Measurements from ENCODE around the gene NRXN3.

Gene NRXN3

DNA sequence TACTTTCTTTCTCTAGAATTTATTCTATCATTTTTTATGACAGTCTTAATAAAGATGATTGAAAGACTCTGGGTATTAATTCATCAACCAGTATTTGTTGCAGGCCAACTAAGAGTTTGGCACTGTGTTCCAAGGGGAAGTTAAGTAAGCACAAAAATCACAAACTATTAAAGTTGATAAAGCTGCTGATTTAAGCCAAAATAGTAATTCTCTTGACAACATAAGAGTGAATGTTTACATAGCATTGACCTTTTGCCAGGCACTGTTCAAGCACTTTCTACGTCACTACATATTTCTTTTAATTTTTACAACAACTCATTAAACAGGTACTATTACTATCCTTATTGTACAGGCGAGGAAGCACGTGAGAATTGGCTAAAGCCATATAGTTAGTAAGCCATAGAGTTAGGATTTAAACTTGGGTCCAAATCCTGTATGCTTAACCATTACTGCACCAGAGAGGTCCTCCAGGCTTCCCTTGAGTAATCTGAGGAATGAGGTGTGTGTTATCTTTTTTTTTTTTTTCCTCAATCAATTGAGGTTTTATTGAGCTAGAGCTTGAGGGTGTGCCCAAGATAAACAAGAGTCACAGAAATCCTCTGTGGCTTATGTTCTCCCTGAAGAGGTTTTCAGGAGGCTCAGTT lies 1031.5 kb downstream of the NRXN3 start:
- no peaks in the 10 kb centered on the region for H3K9me3 ChIP-seq (ENCODE audit: control insufficient read depth in 5 of 5, low read length in 5 of 5)
- no peak overlapping the region for H3K27ac ChIP-seq (ENCODE audit: low read depth, low read length)
- H3K27me3 ChIP-seq (ENCODE audit: control insufficient read depth in 5 of 5, insufficient read depth in 4 of 5, low read length in 5 of 5), result no peaks in the 10 kb centered on the region
- no peaks in the 10 kb centered on the region for H3K4me1 ChIP-seq (ENCODE audit: control insufficient read depth in 5 of 5, insufficient read depth in 5 of 5, low read length in 5 of 5)
- H3K9ac ChIP-seq (ENCODE audit: low read length in 5 of 5), result no peak overlapping the region
- no peak overlapping the region for H3K4me3 ChIP-seq (ENCODE audit: low read depth in 1 of 5, low read length in 5 of 5)
- no peaks in the 10 kb centered on the region for H3K36me3 ChIP-seq (ENCODE audit: control insufficient read depth in 5 of 5, insufficient read depth in 5 of 5, low read length in 5 of 5)

DNA sequence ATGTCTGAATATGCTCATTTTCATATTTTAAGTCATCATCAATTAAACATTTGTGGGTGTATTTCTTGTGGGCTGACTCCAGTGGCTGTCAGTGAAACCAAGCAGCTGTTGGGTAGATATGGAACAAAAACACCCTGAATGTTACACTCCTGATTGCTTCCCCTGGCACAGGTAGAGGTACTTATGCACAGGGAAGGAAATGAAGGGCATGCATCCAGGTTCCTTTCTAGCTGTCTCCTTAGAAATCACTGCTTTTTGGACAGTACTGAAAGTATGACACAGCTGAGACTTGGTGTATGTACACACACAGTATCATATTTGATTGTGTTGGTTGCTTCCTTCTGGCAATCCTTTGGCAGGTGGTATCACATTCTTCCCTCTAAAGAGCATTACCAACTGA lies 1034.4 kb downstream of the NRXN3 start:
- no peaks in the 10 kb centered on the region for H3K27me3 ChIP-seq (ENCODE audit: control insufficient read depth in 5 of 5, insufficient read depth in 4 of 5, low read length in 5 of 5)
- H3K9ac ChIP-seq (ENCODE audit: low read length in 5 of 5), result no peak overlapping the region
- H3K27ac ChIP-seq (ENCODE audit: low read depth, low read length), result no peak overlapping the region
- H3K4me1 ChIP-seq (ENCODE audit: control insufficient read depth in 5 of 5, insufficient read depth in 5 of 5, low read length in 5 of 5), result no peaks in the 10 kb centered on the region
- no peak overlapping the region for H3K4me3 ChIP-seq (ENCODE audit: low read depth in 1 of 5, low read length in 5 of 5)
- no peaks in the 10 kb centered on the region for H3K9me3 ChIP-seq (ENCODE audit: control insufficient read depth in 5 of 5, low read length in 5 of 5)
- H3K36me3 ChIP-seq (ENCODE audit: control insufficient read depth in 5 of 5, insufficient read depth in 5 of 5, low read length in 5 of 5), result no peaks in the 10 kb centered on the region

DNA sequence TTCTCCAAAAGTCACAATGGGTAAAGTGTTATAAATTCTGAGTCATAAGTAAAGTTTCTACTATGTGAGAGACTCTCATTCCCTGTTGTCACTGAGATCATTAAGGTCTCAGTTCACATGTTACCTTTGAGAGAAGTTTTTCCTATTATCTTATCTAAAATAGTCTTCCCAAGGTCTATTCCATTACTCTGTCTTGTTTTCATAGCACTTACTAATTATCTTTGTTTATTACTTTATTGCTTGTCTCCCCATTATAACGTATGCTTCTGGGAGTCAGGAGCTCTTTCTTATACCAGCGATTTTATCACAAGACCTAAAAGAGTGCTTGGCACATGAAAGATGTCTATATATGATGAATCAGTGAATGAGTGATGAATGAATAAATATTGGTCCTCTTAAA lies 1039.2 kb downstream of the NRXN3 start:
- Histone ChIP-seq H3K27ac (ENCODE audit: low read depth, low read length) (no peak overlapping the region), H3K4me1 (ENCODE audit: control insufficient read depth in 5 of 5, insufficient read depth in 5 of 5, low read length in 5 of 5) (no peaks in the 10 kb centered on the region), H3K27me3 (ENCODE audit: control insufficient read depth in 5 of 5, insufficient read depth in 4 of 5, low read length in 5 of 5) (no peaks in the 10 kb centered on the region), H3K4me3 (ENCODE audit: low read depth in 1 of 5, low read length in 5 of 5) (no peak overlapping the region), H3K9ac (ENCODE audit: low read length in 5 of 5) (no peak overlapping the region), H3K36me3 (ENCODE audit: control insufficient read depth in 5 of 5, insufficient read depth in 5 of 5, low read length in 5 of 5) (no peaks in the 10 kb centered on the region), H3K9me3 (ENCODE audit: control insufficient read depth in 5 of 5, low read length in 5 of 5) (no peaks in the 10 kb centered on the region)

DNA sequence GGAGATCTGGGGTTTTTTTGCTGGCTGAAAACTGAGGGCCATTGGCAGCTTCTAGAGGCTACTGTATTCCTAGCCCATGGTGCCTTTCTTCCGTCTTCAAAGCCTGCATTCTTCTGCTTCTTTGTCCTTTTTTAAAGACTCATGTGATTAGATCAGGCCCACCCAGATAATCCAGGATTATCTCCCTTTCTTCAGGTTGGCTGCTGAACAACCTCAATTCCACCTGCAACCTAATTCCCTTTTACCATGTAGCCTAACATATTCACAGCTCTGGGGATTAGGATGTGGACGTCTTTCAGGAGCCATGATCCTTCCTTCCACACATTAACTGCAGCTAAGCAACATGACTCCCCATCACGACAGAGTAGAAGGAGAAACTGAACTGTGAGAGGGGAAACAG lies 1055.6 kb downstream of the NRXN3 start:
- peaks cover 0 to 3% (median 0%) of the 10 kb centered on the region in 5 donors for H3K27me3 ChIP-seq (ENCODE audit: control insufficient read depth in 5 of 5, insufficient read depth in 4 of 5, low read length in 5 of 5)
- H3K9me3 ChIP-seq (ENCODE audit: control insufficient read depth in 5 of 5, low read length in 5 of 5), result no peaks in the 10 kb centered on the region
- H3K4me3 ChIP-seq (ENCODE audit: low read depth in 1 of 5, low read length in 5 of 5), result no peak overlapping the region
- H3K9ac ChIP-seq (ENCODE audit: low read length in 5 of 5), result no peak overlapping the region
- no peak overlapping the region for H3K27ac ChIP-seq (ENCODE audit: low read depth, low read length)
- H3K4me1 ChIP-seq (ENCODE audit: control insufficient read depth in 5 of 5, insufficient read depth in 5 of 5, low read length in 5 of 5), result no peaks in the 10 kb centered on the region
- no peaks in the 10 kb centered on the region for H3K36me3 ChIP-seq (ENCODE audit: control insufficient read depth in 5 of 5, insufficient read depth in 5 of 5, low read length in 5 of 5)

DNA sequence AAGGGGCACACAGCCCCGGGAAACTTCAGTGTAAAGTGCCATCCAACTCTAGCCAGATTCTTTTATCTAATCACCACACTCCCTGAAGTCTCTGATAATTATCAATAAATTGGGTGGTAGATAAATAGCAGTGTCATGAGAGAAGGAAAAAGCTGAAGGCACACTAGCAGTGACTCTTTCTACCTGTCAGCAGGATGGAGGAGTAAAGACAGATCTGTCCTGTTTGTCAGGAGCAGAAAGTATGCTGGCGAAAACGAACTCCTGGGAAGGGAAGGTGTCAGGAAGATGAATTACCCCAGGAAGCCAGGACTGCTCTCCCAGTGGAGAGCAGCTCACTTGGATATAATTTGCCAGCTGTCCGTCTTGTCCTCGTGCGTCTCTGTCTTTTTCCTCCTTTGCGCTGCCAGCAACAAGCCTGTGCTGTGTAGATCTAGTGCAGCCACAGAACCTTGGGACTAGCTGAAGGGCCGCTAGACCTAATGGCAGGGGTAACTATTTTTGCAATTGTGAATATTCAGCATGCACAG lies 1059.3 kb downstream of the NRXN3 start:
- H3K36me3 ChIP-seq (ENCODE audit: control insufficient read depth in 5 of 5, insufficient read depth in 5 of 5, low read length in 5 of 5), result no peaks in the 10 kb centered on the region
- H3K27me3 ChIP-seq (ENCODE audit: control insufficient read depth in 5 of 5, insufficient read depth in 4 of 5, low read length in 5 of 5), result peaks cover 0 to 3% (median 0%) of the 10 kb centered on the region in 5 donors
- no peaks in the 10 kb centered on the region for H3K4me1 ChIP-seq (ENCODE audit: control insufficient read depth in 5 of 5, insufficient read depth in 5 of 5, low read length in 5 of 5)
- H3K9ac ChIP-seq (ENCODE audit: low read length in 5 of 5), result no peak overlapping the region
- H3K9me3 ChIP-seq (ENCODE audit: control insufficient read depth in 5 of 5, low read length in 5 of 5), result no peaks in the 10 kb centered on the region
- H3K4me3 ChIP-seq (ENCODE audit: low read depth in 1 of 5, low read length in 5 of 5), result no peak overlapping the region
- H3K27ac ChIP-seq (ENCODE audit: low read depth, low read length), result no peak overlapping the region

DNA sequence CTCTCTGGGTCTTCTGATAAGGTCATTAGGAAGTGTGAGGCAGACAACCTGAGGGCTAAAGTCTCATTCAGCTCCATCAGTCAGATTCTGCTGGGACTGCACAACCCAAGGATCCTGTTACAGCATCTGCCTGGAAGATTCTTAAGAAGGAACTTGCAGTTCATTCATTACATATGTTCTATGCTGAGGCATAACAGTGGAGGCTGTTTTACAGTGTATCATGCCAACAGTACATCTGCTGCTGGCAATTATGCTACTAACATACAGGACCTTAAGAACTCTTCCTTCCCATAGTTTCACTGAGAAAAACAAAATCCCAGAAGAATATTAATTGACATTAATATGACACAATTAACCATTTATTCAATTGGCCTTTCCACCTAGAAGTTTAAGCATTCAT lies 1072.5 kb downstream of the NRXN3 start:
- Histone ChIP-seq H3K9me3 (ENCODE audit: control insufficient read depth in 5 of 5, low read length in 5 of 5) (no peaks in the 10 kb centered on the region), H3K27ac (ENCODE audit: low read depth, low read length) (no peak overlapping the region), H3K4me3 (ENCODE audit: low read depth in 1 of 5, low read length in 5 of 5) (no peak overlapping the region), H3K4me1 (ENCODE audit: control insufficient read depth in 5 of 5, insufficient read depth in 5 of 5, low read length in 5 of 5) (no peaks in the 10 kb centered on the region), H3K27me3 (ENCODE audit: control insufficient read depth in 5 of 5, insufficient read depth in 4 of 5, low read length in 5 of 5) (peaks cover 0 to 2% (median 0%) of the 10 kb centered on the region in 5 donors), H3K9ac (ENCODE audit: low read length in 5 of 5) (no peak overlapping the region), H3K36me3 (ENCODE audit: control insufficient read depth in 5 of 5, insufficient read depth in 5 of 5, low read length in 5 of 5) (no peaks in the 10 kb centered on the region)

DNA sequence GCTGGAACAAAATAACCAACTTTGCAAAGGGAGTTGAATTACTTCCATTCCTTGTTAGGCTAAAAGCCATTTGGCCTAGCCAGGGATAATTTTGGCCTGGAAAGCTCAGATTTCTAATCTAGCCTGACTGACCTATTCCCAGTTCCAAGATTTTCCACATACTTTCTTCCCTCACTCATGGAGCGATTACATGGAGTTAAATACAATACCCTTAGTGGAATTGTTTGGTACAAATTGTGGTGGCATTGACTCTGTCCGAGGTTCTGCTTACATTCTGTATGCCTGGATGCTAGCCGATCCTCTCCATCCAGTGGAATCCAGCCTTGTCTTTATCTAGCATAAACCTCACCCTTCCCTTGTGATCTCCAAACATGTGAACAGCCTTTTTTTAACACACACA lies 1076.0 kb downstream of the NRXN3 start:
- no peak overlapping the region for H3K9ac ChIP-seq (ENCODE audit: low read length in 5 of 5)
- H3K36me3 ChIP-seq (ENCODE audit: control insufficient read depth in 5 of 5, insufficient read depth in 5 of 5, low read length in 5 of 5), result no peaks in the 10 kb centered on the region
- no peak overlapping the region for H3K27ac ChIP-seq (ENCODE audit: low read depth, low read length)
- H3K27me3 ChIP-seq (ENCODE audit: control insufficient read depth in 5 of 5, insufficient read depth in 4 of 5, low read length in 5 of 5), result peaks cover 0 to 4% (median 0%) of the 10 kb centered on the region in 5 donors
- no peaks in the 10 kb centered on the region for H3K4me1 ChIP-seq (ENCODE audit: control insufficient read depth in 5 of 5, insufficient read depth in 5 of 5, low read length in 5 of 5)
- H3K4me3 ChIP-seq (ENCODE audit: low read depth in 1 of 5, low read length in 5 of 5), result no peak overlapping the region
- H3K9me3 ChIP-seq (ENCODE audit: control insufficient read depth in 5 of 5, low read length in 5 of 5), result no peaks in the 10 kb centered on the region

DNA sequence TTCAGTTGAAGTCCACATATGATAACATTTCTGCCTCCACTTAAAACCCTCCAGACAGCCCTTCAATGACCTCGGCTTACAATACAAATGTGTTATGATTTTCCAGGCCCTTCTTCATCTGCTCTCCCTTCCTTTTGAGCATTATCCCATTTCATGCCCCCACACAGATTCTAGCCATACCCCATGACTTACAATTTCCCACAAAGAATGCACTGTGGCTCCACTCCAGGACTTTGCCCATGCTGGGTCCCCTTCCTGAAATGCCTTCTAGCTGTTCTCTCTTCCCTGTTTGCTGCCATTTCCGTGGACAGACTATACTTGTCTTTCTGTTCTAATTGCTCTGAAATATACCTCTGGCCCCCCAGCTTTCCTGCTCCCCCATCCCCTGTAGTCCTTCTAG lies 1078.0 kb downstream of the NRXN3 start:
- H3K4me1 ChIP-seq (ENCODE audit: control insufficient read depth in 5 of 5, insufficient read depth in 5 of 5, low read length in 5 of 5), result no peaks in the 10 kb centered on the region
- H3K9me3 ChIP-seq (ENCODE audit: control insufficient read depth in 5 of 5, low read length in 5 of 5), result no peaks in the 10 kb centered on the region
- H3K27me3 ChIP-seq (ENCODE audit: control insufficient read depth in 5 of 5, insufficient read depth in 4 of 5, low read length in 5 of 5), result peaks cover 0 to 2% (median 0%) of the 10 kb centered on the region in 5 donors
- H3K27ac ChIP-seq (ENCODE audit: low read depth, low read length), result no peak overlapping the region
- no peak overlapping the region for H3K9ac ChIP-seq (ENCODE audit: low read length in 5 of 5)
- no peak overlapping the region for H3K4me3 ChIP-seq (ENCODE audit: low read depth in 1 of 5, low read length in 5 of 5)
- H3K36me3 ChIP-seq (ENCODE audit: control insufficient read depth in 5 of 5, insufficient read depth in 5 of 5, low read length in 5 of 5), result no peaks in the 10 kb centered on the region

DNA sequence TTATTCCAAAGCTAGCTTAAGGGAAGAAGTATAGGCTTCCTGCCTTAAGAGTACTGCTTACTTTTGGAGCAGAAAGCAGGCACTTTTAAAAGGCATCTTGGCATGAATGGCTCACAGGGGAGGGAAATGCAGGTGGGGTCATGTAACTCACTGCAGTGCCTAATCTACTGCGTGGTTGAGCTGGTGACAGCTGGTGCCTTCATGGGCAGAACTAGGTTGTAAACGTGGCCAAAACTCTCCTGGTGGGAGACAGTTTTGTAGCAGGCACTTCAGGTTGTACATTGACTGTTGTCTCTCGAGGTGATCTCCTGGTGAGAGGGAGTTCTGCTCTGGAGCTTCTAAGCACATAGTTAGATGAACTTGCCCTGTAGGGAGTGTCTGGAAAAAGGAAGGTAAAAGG lies 1078.6 kb downstream of the NRXN3 start:
- Histone ChIP-seq H3K27me3 (ENCODE audit: control insufficient read depth in 5 of 5, insufficient read depth in 4 of 5, low read length in 5 of 5) (peaks cover 0 to 3% (median 0%) of the 10 kb centered on the region in 5 donors), H3K4me3 (ENCODE audit: low read depth in 1 of 5, low read length in 5 of 5) (no peak overlapping the region), H3K4me1 (ENCODE audit: control insufficient read depth in 5 of 5, insufficient read depth in 5 of 5, low read length in 5 of 5) (no peaks in the 10 kb centered on the region), H3K36me3 (ENCODE audit: control insufficient read depth in 5 of 5, insufficient read depth in 5 of 5, low read length in 5 of 5) (no peaks in the 10 kb centered on the region), H3K27ac (ENCODE audit: low read depth, low read length) (no peak overlapping the region), H3K9me3 (ENCODE audit: control insufficient read depth in 5 of 5, low read length in 5 of 5) (no peaks in the 10 kb centered on the region), H3K9ac (ENCODE audit: low read length in 5 of 5) (no peak overlapping the region)

DNA sequence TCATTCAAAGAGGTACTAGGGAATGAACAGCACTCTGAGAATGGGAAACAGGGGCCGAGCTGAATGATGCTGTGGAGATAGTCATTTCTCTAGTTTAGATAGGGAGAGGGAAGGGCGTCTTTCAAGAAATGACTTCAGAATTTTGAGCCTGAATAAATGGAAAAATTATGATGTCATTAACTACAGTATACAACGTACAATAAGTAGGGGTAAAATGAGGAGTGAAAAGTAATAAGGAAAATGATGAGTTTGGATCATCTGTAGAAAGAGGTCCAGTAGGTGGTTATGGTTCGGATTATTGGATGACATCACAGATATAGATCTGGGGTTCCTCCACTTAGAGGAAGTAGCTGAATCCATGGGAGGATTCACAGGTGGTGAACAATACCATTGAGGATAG lies 1081.1 kb downstream of the NRXN3 start:
- peaks cover 0 to 3% (median 0%) of the 10 kb centered on the region in 5 donors for H3K27me3 ChIP-seq (ENCODE audit: control insufficient read depth in 5 of 5, insufficient read depth in 4 of 5, low read length in 5 of 5)
- H3K27ac ChIP-seq (ENCODE audit: low read depth, low read length), result no peak overlapping the region
- H3K4me1 ChIP-seq (ENCODE audit: control insufficient read depth in 5 of 5, insufficient read depth in 5 of 5, low read length in 5 of 5), result no peaks in the 10 kb centered on the region
- no peak overlapping the region for H3K9ac ChIP-seq (ENCODE audit: low read length in 5 of 5)
- no peaks in the 10 kb centered on the region for H3K9me3 ChIP-seq (ENCODE audit: control insufficient read depth in 5 of 5, low read length in 5 of 5)
- no peak overlapping the region for H3K4me3 ChIP-seq (ENCODE audit: low read depth in 1 of 5, low read length in 5 of 5)
- H3K36me3 ChIP-seq (ENCODE audit: control insufficient read depth in 5 of 5, insufficient read depth in 5 of 5, low read length in 5 of 5), result no peaks in the 10 kb centered on the region
